ENCODE results near the gene PPP2R2C.

- TF ChIP-seq MAFK (IDR thresholded peaks at IDR 0.05; ENCODE audit: low read depth, low read length) (no peak), CTCF (conservative IDR thresholded peaks at IDR 0.05; ENCODE audit: low read depth, low read length) (no peak), RFX5 (IDR thresholded peaks at IDR 0.05; ENCODE audit: low read depth, low read length) (no peak), FOS (IDR thresholded peaks at IDR 0.05; ENCODE audit: low read depth, low read length) (no peak), USF2 (IDR thresholded peaks at IDR 0.05; ENCODE audit: low read depth, low read length) (no peak)
These were observed 80.6 kb downstream of the PPP2R2C start for GRCh38 chr4:6391852-6392188.

Measured in IMR-90 (cell line).